PFSK-1 (cell line): ENCODE measurements around the gene MAP2K7.

Source experiments
- FOXP2 ChIP-seq: optimal IDR thresholded peaks from 2 replicates; pipeline ENCODE3; 2011; ENCODE audit warnings: borderline replicate concordance, control low read depth, inconsistent platforms; ENCODE audit not compliant: insufficient read depth; ENCODE audit errors: extremely low read length, extremely low read depth
- POLR2AphosphoS5 ChIP-seq: IDR thresholded peaks from 2 replicates; pipeline ENCODE4 v1.6.1; 2012; ENCODE audit warnings: low read depth, mild to moderate bottlenecking, control low read depth, low read length, moderate library complexity
- REST ChIP-seq, 2 experiments: IDR thresholded peaks; 2 replicates each; pipeline versions ENCODE4 v1.6.1 to v1.8.0; 2011 to 2012; ENCODE audit warnings: low read depth in 2 of 2, low read length in 2 of 2, control low read depth in 1 of 2, inconsistent platforms in 1 of 2, mild to moderate bottlenecking in 1 of 2, moderate library complexity in 1 of 2; ENCODE audit not compliant: insufficient read depth in 1 of 2
- SIN3A ChIP-seq: IDR thresholded peaks from 2 replicates; pipeline ENCODE4 v1.6.1; 2012; ENCODE audit warnings: mild to moderate bottlenecking, low read length, moderate library complexity, borderline replicate concordance; ENCODE audit not compliant: insufficient read depth
- TAF1 ChIP-seq: IDR thresholded peaks from 2 replicates; pipeline ENCODE4 v1.6.1; 2012; ENCODE audit warnings: low read length, control low read depth, borderline replicate concordance; ENCODE audit not compliant: insufficient read depth

MAP2K7 gene

GRCh38 chr19:7908742-7909461 is 5.2 kb downstream of the MAP2K7 start:
- TF ChIP-seq FOXP2 (no peak), POLR2AphosphoS5 (no peak), SIN3A (no peak), TAF1 (no peak), REST (IDR thresholded peaks at IDR 0.05; ENCODE audit: insufficient read depth in 1 of 2, low read depth in 2 of 2, low read length in 2 of 2) (no peak)

- no peak for TF ChIP-seq SIN3A
- TF ChIP-seq REST (IDR thresholded peaks at IDR 0.05; ENCODE audit: insufficient read depth in 1 of 2, low read depth in 2 of 2, low read length in 2 of 2) = no peak
- TF ChIP-seq FOXP2 = no peak
- TF ChIP-seq TAF1 = no peak
- TF ChIP-seq POLR2AphosphoS5 = no peak
These were observed 5.9 kb downstream of the MAP2K7 start for GRCh38 chr19:7909471-7910067.

DNA sequence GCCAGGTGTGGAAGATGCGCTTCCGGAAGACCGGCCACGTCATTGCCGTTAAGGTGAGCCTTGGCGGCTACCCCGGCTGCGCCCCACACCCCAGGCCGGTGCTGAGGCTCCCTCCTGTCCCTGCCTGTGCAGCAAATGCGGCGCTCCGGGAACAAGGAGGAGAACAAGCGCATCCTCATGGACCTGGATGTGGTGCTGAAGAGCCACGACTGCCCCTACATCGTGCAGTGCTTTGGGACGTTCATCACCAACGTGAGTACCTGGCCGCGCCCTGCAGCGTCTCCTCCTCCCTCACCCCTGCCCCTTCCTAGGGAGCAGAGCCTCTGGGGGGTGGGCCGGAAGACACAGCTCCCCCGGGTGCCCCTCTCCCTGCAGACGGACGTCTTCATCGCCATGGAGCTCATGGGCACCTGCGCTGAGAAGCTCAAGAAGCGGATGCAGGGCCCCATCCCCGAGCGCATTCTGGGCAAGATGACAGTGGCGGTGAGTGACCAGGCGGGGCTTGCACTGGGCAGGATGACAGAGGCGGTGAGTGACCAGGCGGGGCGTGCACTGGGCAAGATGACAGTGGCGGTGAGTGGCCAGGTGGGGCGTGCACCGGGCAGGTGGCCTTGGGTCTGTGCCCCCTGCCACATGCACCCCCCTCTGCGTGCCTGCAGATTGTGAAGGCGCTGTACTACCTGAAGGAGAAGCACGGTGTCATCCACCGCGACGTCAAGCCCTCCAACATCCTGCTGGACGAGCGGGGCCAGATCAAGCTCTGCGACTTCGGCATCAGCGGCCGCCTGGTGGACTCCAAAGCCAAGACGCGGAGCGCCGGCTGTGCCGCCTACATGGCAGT is 6.9 kb downstream of the MAP2K7 start:
- TF ChIP-seq POLR2AphosphoS5 (0 out of 2 replicates have a peak, but pooled peaks have one; percentile 36), SIN3A (no peak)

DNA sequence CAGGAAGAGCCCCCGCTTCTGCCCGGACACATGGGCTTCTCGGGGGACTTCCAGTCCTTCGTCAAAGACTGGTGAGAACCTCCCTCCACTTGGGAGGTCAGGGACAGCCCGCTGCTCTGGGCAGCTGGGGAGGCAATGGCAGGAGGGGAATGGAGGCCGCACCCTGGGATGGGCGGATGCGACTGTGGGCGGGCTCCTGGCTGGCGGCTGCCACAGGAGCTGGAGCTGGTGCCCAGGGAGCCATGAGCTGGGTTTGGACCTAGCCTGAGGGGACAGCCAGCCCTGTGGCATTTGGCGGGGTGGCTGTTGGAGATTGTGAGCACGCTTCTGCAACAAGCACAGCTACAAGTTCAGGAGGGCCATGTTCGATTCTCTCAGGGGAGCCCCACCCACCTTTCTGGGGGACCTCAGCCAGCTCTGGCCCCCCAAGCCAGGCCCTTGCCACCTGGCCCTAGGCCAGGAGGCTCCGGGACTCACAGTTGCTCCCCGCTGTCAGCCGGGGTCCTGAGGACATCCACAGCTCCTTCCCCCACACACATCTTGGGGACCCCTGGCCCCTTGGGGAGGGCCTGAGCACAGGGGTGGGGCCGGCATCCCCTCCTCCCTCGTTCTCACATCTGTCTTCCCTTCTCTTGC is 7.9 kb downstream of the MAP2K7 start:
- no peak for TF ChIP-seq SIN3A
- no peak for TF ChIP-seq POLR2AphosphoS5
- TF ChIP-seq FOXP2 = no peak
- TF ChIP-seq TAF1 = no peak
- TF ChIP-seq REST (IDR thresholded peaks at IDR 0.05; ENCODE audit: insufficient read depth in 1 of 2, low read depth in 2 of 2, low read length in 2 of 2) = no peak

- no peak for TF ChIP-seq TAF1
- TF ChIP-seq SIN3A = no peak
- no peak for TF ChIP-seq POLR2AphosphoS5
- TF ChIP-seq REST (IDR thresholded peaks at IDR 0.05; ENCODE audit: insufficient read depth in 1 of 2, low read depth in 2 of 2, low read length in 2 of 2) = no peak
- TF ChIP-seq FOXP2 = no peak
These were observed 8.5 kb downstream of the MAP2K7 start for GRCh38 chr19:7912144-7912696.
